Karpas-422 (cell line): ENCODE results near the gene MRC2. TPM values are rescaled to one million over a fixed set of nuclear protein-coding genes. Genes with fewer than 3 reads are reported as not detected.

Source experiments
- DNase-seq: peaks from one replicate; pipeline ENCODE4 v3.0.0-alpha.2; 2015
- H2AFZ ChIP-seq: fragments of 200-600 bp; sonication (generic); 2 replicates; pipeline ENCODE4 v1.6.1; 2014; ENCODE audit warnings: antibody characterized with exemption, low read length, mixed read lengths
- H3K27ac ChIP-seq: fragments of 200-600 bp; sonication (generic); 2 replicates; pipeline ENCODE4 v1.5.1; 2014; ENCODE audit warnings: mild to moderate bottlenecking, low read length, moderate library complexity
- H3K27me3 ChIP-seq: fragments of 200-600 bp; sonication (generic); 2 replicates; pipeline ENCODE4 v1.6.1; 2014; ENCODE audit warnings: low read length, mixed read lengths
- H3K36me3 ChIP-seq: fragments of 200-600 bp; sonication (generic); 2 replicates; pipeline ENCODE4 v1.6.1; 2014; ENCODE audit warnings: low read length, mixed read lengths; ENCODE audit not compliant: insufficient read depth
- H3K4me1 ChIP-seq: fragments of 200-600 bp; sonication (generic); 2 replicates; pipeline ENCODE4 v1.6.1; 2014; ENCODE audit warnings: mild to moderate bottlenecking, low read length, mixed read lengths
- H3K4me2 ChIP-seq: fragments of 200-600 bp; sonication (generic); 2 replicates; pipeline ENCODE4 v1.6.1; 2014; ENCODE audit warnings: low read length, low read depth, mild to moderate bottlenecking; ENCODE audit not compliant: poor library complexity, severe bottlenecking
- H3K4me3 ChIP-seq: fragments of 200-600 bp; sonication (generic); 2 replicates; pipeline ENCODE4 v1.5.1; 2014; ENCODE audit warnings: mild to moderate bottlenecking, antibody characterized with exemption, low read length, mixed read lengths
- H3K79me2 ChIP-seq: fragments of 200-600 bp; sonication (generic); 2 replicates; pipeline ENCODE4 v1.6.1; 2014; ENCODE audit warnings: mild to moderate bottlenecking, low read length, mixed read lengths
- H3K9ac ChIP-seq: fragments of 200-600 bp; sonication (generic); 2 replicates; pipeline ENCODE4 v1.6.0; 2014; ENCODE audit warnings: low read length
- H3K9me2 ChIP-seq: fragments of 200-600 bp; sonication (generic), shearing (Covaris generic); replicated peaks from 2 replicates; pipeline ENCODE4 v1.6.0; 2014; ENCODE audit warnings: mild to moderate bottlenecking, low read length, moderate library complexity; ENCODE audit not compliant: insufficient read depth
- H3K9me3 ChIP-seq: fragments of 300-700, 200-600 bp; sonication (generic); 2 replicates; pipeline ENCODE4 v1.6.1; 2014; ENCODE audit warnings: low read length, mixed read lengths
- H4K20me1 ChIP-seq: fragments of 200-600 bp; sonication (generic); 2 replicates; pipeline ENCODE4 v1.6.1; 2014; ENCODE audit warnings: mild to moderate bottlenecking, antibody characterized with exemption, low read length, low read depth; ENCODE audit not compliant: insufficient read depth
- small RNA-seq: library from RNA; depleted of rRNA; stranded (forward); fragments of <200 nt; gene quantifications from one replicate; pipeline ENCODE3, GENCODE V24; 2014
- total RNA-seq: library from RNA; depleted of rRNA; stranded (reverse); fragments of >200 nt; shearing (Covaris generic); gene quantifications from 2 replicates; pipeline ENCODE4 v1.2.3, GENCODE V29; 2014; ENCODE audit warnings: low replicate concordance; rRNA removed

Gene MRC2
- total RNA-seq, 1 experiment from 2014 or later, result 0.26 TPM

GRCh38 chr17:62732125-62732524, 104.7 kb downstream of the MRC2 start:
- Histone ChIP-seq H3K79me2 (no peaks in the 10 kb centered on the region), H3K27me3 (0 out of 2 replicates have a peak, but pooled peaks cover 5% of the 10 kb centered on the region), H4K20me1 (no peaks in the 10 kb centered on the region), H3K9me2 (no peaks in the 10 kb centered on the region), H3K4me3 (no peak overlapping the region), H3K4me1 (no peaks in the 10 kb centered on the region), H3K36me3 (no peaks in the 10 kb centered on the region), H3K27ac (no peak overlapping the region), H2AFZ (no peak overlapping the region), H3K4me2 (no peak overlapping the region), H3K9me3 (no peaks in the 10 kb centered on the region), H3K9ac (no peak overlapping the region)
- DNase-seq, result no peak

DNA sequence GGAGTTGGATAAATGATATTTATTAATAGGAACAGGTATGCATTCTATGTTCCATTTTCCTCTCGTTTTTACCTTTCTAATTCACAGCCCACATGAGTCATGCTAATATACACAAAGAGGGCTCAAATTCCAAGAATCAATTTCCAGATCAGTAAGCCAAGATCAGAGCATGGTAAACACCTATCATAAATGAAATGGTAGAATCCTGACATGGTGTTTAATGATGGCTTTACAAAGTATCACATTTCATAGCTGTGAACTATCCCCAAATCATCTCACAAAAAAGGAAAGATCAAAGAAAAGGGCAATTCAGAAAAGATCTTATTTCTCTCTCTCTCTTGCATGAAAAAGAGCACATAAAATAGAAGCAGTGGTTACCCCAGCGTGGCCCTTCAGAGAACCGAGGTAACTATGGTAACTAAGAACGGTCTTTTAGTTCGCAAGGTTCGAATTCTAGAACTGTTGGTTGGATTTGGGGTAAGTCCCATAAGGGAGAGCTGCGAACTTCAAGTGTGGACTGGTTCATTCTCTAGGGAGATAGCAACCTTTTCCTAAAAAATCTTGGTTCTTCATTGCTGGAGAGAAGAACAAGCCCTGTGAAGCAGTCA, 107.7 kb downstream of the MRC2 start:
- Histone ChIP-seq H3K79me2 (no peaks in the 10 kb centered on the region), H3K9me3 (no peaks in the 10 kb centered on the region)

GRCh38 chr17:62737513-62737912, 110.0 kb downstream of the MRC2 start:
- no peak overlapping the region for H3K4me2 ChIP-seq
- no peaks in the 10 kb centered on the region for H3K9me2 ChIP-seq
- no peaks in the 10 kb centered on the region for H4K20me1 ChIP-seq
- H3K27me3 ChIP-seq, result no peaks in the 10 kb centered on the region
- no peak overlapping the region for H3K4me3 ChIP-seq
- no peak overlapping the region for H3K27ac ChIP-seq
- no peaks in the 10 kb centered on the region for H3K9me3 ChIP-seq
- no peaks in the 10 kb centered on the region for H3K36me3 ChIP-seq
- no peaks in the 10 kb centered on the region for H3K79me2 ChIP-seq
- DNase-seq, result no peak
- H3K9ac ChIP-seq, result no peak overlapping the region
- no peaks in the 10 kb centered on the region for H3K4me1 ChIP-seq
- no peak overlapping the region for H2AFZ ChIP-seq

More for the DNA sequence above, 107.7 kb downstream of the MRC2 start:
- no peak for DNase-seq
- no peak overlapping the region for H3K27ac ChIP-seq
- H3K27me3 ChIP-seq, result no peaks in the 10 kb centered on the region
- no peak overlapping the region for H2AFZ ChIP-seq
- H3K4me3 ChIP-seq, result no peak overlapping the region
- no peak overlapping the region for H3K4me2 ChIP-seq
- H3K9me2 ChIP-seq, result no peaks in the 10 kb centered on the region
- H4K20me1 ChIP-seq, result no peaks in the 10 kb centered on the region
- no peaks in the 10 kb centered on the region for H3K36me3 ChIP-seq
- H3K4me1 ChIP-seq, result no peaks in the 10 kb centered on the region
- no peak overlapping the region for H3K9ac ChIP-seq

DNA sequence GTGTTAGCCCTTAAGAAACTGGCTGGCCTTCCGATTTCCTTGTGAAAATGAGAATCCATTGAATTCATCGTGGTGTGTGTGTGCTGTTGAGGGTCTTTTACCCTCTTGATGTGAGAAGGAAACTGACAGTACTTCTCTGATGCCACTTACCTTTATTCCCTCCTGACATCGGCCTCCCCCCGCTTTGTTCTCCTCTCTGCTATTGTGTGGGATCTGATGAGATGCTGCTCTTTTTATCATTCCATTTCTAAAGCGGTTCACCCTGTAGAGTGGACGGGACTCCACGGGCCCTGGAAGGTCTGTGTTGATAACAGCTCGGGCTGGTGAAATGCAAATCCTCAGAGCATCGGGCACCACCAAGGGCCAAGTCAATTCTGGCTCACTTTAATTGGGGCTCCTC, 110.8 kb downstream of the MRC2 start:
- no peak overlapping the region for H3K4me2 ChIP-seq
- H3K4me3 ChIP-seq, result no peak overlapping the region
- no peak overlapping the region for H3K9ac ChIP-seq
- H3K27ac ChIP-seq, result no peak overlapping the region
- H3K27me3 ChIP-seq, result no peaks in the 10 kb centered on the region
- H3K9me2 ChIP-seq, result no peaks in the 10 kb centered on the region
- H3K79me2 ChIP-seq, result no peaks in the 10 kb centered on the region
- H3K9me3 ChIP-seq, result no peaks in the 10 kb centered on the region
- no peak overlapping the region for H2AFZ ChIP-seq
- H4K20me1 ChIP-seq, result no peaks in the 10 kb centered on the region
- no peak for DNase-seq
- H3K4me1 ChIP-seq, result no peaks in the 10 kb centered on the region
- no peaks in the 10 kb centered on the region for H3K36me3 ChIP-seq

GRCh38 chr17:62739645-62740388, 112.3 kb downstream of the MRC2 start:
- DNase-seq, result no peak

GRCh38 chr17:62741290-62741689, 113.8 kb downstream of the MRC2 start:
- H3K27ac ChIP-seq, result no peak overlapping the region
- peaks cover 11% of the 10 kb centered on the region for H3K4me1 ChIP-seq
- no peaks in the 10 kb centered on the region for H4K20me1 ChIP-seq
- no peak overlapping the region for H2AFZ ChIP-seq
- H3K27me3 ChIP-seq, result no peaks in the 10 kb centered on the region
- H3K4me2 ChIP-seq, result no peak overlapping the region
- H3K9ac ChIP-seq, result no peak overlapping the region
- H3K9me3 ChIP-seq, result no peaks in the 10 kb centered on the region
- no peak overlapping the region for H3K4me3 ChIP-seq
- no peaks in the 10 kb centered on the region for H3K36me3 ChIP-seq
- no peak for DNase-seq
- no peaks in the 10 kb centered on the region for H3K9me2 ChIP-seq
- no peaks in the 10 kb centered on the region for H3K79me2 ChIP-seq

More at GRCh38 chr17:62739645-62740388, 112.3 kb downstream of the MRC2 start:
- H3K4me2 ChIP-seq, result no peak overlapping the region
- H3K27me3 ChIP-seq, result no peaks in the 10 kb centered on the region
- H3K36me3 ChIP-seq, result no peaks in the 10 kb centered on the region
- no peaks in the 10 kb centered on the region for H4K20me1 ChIP-seq
- no peaks in the 10 kb centered on the region for H3K9me2 ChIP-seq
- no peak overlapping the region for H2AFZ ChIP-seq
- no peaks in the 10 kb centered on the region for H3K79me2 ChIP-seq
- no peaks in the 10 kb centered on the region for H3K9me3 ChIP-seq
- H3K9ac ChIP-seq, result no peak overlapping the region
- H3K4me3 ChIP-seq, result no peak overlapping the region
- H3K4me1 ChIP-seq, result peaks cover 11% of the 10 kb centered on the region
- H3K27ac ChIP-seq, result no peak overlapping the region

Small RNA genes within 50 kb of the gene (small RNA-seq; reads per million reads assigned to genes)
- gene RF00019 (not detected), gene RNU6-446P (not detected)

Other genes with a start within 250 kb of the MRC2 start
- not detected in 2 replicates for gene EFCAB3, start 247.1 kb upstream of the MRC2 start, total RNA-seq
- 14.4 and 17.9 TPM in 2 replicates for gene METTL2A, start 203.8 kb upstream of the MRC2 start, total RNA-seq
- gene TLK2, start 148.8 kb upstream of the MRC2 start, total RNA-seq, result 48.6 and 63.3 TPM in 2 replicates
- gene MARCHF10, start 180.6 kb downstream of the MRC2 start, total RNA-seq, result not detected in 2 replicates